Uterus (tissue), 4 donors: ENCODE measurements around the gene PCDHA3. TPM values are rescaled to one million over a fixed set of nuclear protein-coding genes. Genes with fewer than 3 reads are reported as not detected.
A peak's percentile ranks its signal among the peaks of the same experiment; 100 is the strongest.
"Not testable (repeated sequence)": the region's sequence is repeated elsewhere in the genome, so short reads cannot be mapped to it uniquely, and the experiment has no call there.

Experiments used
- DNase-seq, 2 donors: peaks; one replicate each; pipeline ENCODE4 v3.0.0-alpha.2; 2019 to 2020
- H3K27ac ChIP-seq, 2 donors: fragments of 200-600 bp; sonication (generic); 1 replicate in 1 of 2; 2 replicates in 1 of 2; pipeline ENCODE4 v1.5.1; 2016 to 2018
- H3K27me3 ChIP-seq, 2 donors: fragments of 200-600 bp; sonication (generic); one replicate each; pipeline ENCODE4 v1.5.1; 2018 to 2019; ENCODE audit warnings: control low read depth in 1 of 2
- H3K36me3 ChIP-seq, 2 donors: fragments of 200-600 bp; sonication (generic); one replicate each; pipeline ENCODE4 v1.5.1; 2019; ENCODE audit warnings: control low read depth in 1 of 2
- H3K4me1 ChIP-seq, 2 donors: fragments of 200-600 bp; sonication (generic); one replicate each; pipeline ENCODE4 v1.5.1; 2018 to 2019; ENCODE audit warnings: control low read depth in 1 of 2
- H3K4me3 ChIP-seq, 2 donors: fragments of 200-600 bp; sonication (generic); 1 replicate in 1 of 2; 2 replicates in 1 of 2; pipeline ENCODE4 v1.5.1; 2018 to 2019; ENCODE audit warnings: mild to moderate bottlenecking in 1 of 2
- H3K9me3 ChIP-seq, 2 donors: fragments of 200-600 bp; sonication (generic); one replicate each; pipeline ENCODE4 v1.5.1; 2019; ENCODE audit warnings: control low read depth in 1 of 2
- POLR2A ChIP-seq, 2 donors: fragments of 450-650 bp; IDR thresholded peaks; one replicate each; pipeline ENCODE4 v1.6.1; 2016; ENCODE audit warnings: antibody characterized with exemption in 2 of 2, mild to moderate bottlenecking in 1 of 2, moderate library complexity in 1 of 2
- intact Hi-C: fragments of 100-400 bp; cut with DNase I; formaldehyde crosslinking; loops from one replicate; pipeline ENCODE4 v1.15.1; 2023; ENCODE audit warnings: low total_unique reads
- total RNA-seq, 4 donors: library from RNA; depleted of rRNA in 3 of 4; stranded (reverse); fragments of >200 nt in 3 of 4; gene quantifications; one replicate each; pipeline versions ENCODE4 v1.1.0 to v1.2.4, GENCODE V29; 2014 to 2023
- TF ChIP-seq, protein P1 (sequence below), 4 experiments: fragments of 200-600 bp in 2 of 4; fragments of 450-650 bp in 2 of 4; sonication (generic) in 2 of 4; IDR thresholded peaks; one replicate each; pipeline ENCODE4 v1.5.1; 2016 to 2019; ENCODE audit warnings: antibody characterized with exemption in 4 of 4, mild to moderate bottlenecking in 2 of 4, moderate library complexity in 1 of 4
- donor health status: DM: yes; HTN: yes; CAD: no.

PCDHA3 gene
- total RNA-seq, 4 donors from 2014 or later = 1.6 to 2.4 (median 1.8) TPM; not detected in 1

GRCh38 chr5:140795259-140795641, 5.6 kb upstream of the PCDHA3 start:
- intact Hi-C loops = no loop called here
- no peak for TF ChIP-seq POLR2A (IDR thresholded peaks at IDR 0.05)
- TF ChIP-seq, protein P1, sequence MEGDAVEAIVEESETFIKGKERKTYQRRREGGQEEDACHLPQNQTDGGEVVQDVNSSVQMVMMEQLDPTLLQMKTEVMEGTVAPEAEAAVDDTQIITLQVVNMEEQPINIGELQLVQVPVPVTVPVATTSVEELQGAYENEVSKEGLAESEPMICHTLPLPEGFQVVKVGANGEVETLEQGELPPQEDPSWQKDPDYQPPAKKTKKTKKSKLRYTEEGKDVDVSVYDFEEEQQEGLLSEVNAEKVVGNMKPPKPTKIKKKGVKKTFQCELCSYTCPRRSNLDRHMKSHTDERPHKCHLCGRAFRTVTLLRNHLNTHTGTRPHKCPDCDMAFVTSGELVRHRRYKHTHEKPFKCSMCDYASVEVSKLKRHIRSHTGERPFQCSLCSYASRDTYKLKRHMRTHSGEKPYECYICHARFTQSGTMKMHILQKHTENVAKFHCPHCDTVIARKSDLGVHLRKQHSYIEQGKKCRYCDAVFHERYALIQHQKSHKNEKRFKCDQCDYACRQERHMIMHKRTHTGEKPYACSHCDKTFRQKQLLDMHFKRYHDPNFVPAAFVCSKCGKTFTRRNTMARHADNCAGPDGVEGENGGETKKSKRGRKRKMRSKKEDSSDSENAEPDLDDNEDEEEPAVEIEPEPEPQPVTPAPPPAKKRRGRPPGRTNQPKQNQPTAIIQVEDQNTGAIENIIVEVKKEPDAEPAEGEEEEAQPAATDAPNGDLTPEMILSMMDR (IDR thresholded peaks at IDR 0.05) = peak in 1 of 4 experiments; percentile 4
- H3K36me3 ChIP-seq = no peaks in the 10 kb centered on the region
- peak overlapping the region in 1 of 2 donors; percentile 23 for H3K4me3 ChIP-seq
- H3K4me1 ChIP-seq = no peaks in the 10 kb centered on the region
- H3K9me3 ChIP-seq = peaks cover 0 to 7% of the 10 kb centered on the region in 2 donors
- H3K27ac ChIP-seq = no peak overlapping the region
- no peak for DNase-seq
- no peaks in the 10 kb centered on the region for H3K27me3 ChIP-seq

DNA sequence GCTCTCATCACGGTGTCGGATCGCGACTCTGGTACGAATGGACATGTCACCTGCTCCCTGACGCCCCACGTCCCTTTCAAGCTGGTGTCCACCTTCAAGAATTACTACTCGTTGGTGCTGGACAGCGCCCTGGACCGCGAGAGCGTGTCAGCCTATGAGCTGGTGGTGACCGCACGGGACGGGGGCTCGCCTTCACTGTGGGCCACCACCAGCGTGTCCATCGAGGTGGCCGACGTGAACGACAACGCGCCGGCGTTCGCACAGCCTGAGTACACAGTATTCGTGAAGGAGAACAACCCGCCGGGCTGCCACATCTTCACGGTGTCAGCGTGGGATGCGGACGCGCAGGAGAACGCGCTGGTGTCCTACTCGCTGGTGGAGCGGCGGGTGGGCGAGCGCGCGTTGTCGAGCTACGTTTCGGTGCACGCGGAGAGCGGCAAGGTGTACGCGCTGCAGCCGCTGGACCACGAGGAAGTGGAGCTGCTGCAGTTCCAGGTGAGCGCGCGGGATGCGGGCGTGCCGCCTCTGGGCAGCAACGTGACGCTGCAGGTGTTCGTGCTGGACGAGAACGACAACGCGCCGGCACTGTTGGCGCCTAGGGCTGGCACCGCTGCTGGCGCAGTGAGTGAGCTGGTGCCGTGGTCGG, 4.7 kb upstream of the PCDHA3 start:
- H3K36me3 ChIP-seq, DNase-seq, H3K27ac ChIP-seq, H3K4me3 ChIP-seq, H3K27me3 ChIP-seq, H3K4me1 ChIP-seq, H3K9me3 ChIP-seq, intact Hi-C loops: not testable (repeated sequence)

GRCh38 chr5:140796718-140797095, 4.2 kb upstream of the PCDHA3 start:
- TF ChIP-seq, protein P1 (IDR thresholded peaks at IDR 0.05) = no peak
- TF ChIP-seq POLR2A (IDR thresholded peaks at IDR 0.05) = no peak

GRCh38 chr5:140801494-140801841, 611 bp downstream of the PCDHA3 start:
- no peaks in the 10 kb centered on the region for H3K27me3 ChIP-seq
- no peaks in the 10 kb centered on the region for H3K36me3 ChIP-seq
- peak overlapping the region in 1 of 2 donors; percentile 59 for H3K27ac ChIP-seq
- TF ChIP-seq, protein P1 (IDR thresholded peaks at IDR 0.05) = peak in 2 of 4 experiments; percentile 8 to 27
- no peak for TF ChIP-seq POLR2A (IDR thresholded peaks at IDR 0.05)
- peak overlapping the region; percentile 2 to 29 for H3K4me3 ChIP-seq
- intact Hi-C loops = no loop called here
- H3K9me3 ChIP-seq = peaks cover 0 to 4% of the 10 kb centered on the region in 2 donors
- no peaks in the 10 kb centered on the region for H3K4me1 ChIP-seq
- no peak for DNase-seq

More at GRCh38 chr5:140796718-140797095, 4.2 kb upstream of the PCDHA3 start:
- Histone ChIP-seq H3K27ac (no peak overlapping the region), H3K4me1 (no peaks in the 10 kb centered on the region), H3K27me3 (no peaks in the 10 kb centered on the region), H3K4me3 (no peak overlapping the region), H3K36me3 (no peaks in the 10 kb centered on the region), H3K9me3 (peaks cover 0 to 7% of the 10 kb centered on the region in 2 donors)
- no peak for DNase-seq
- intact Hi-C loops = no loop called here

GRCh38 chr5:140802381-140802780, 1.5 kb downstream of the PCDHA3 start:
- H3K9me3 ChIP-seq, H3K4me1 ChIP-seq, H3K27ac ChIP-seq, DNase-seq, intact Hi-C loops, H3K27me3 ChIP-seq, H3K4me3 ChIP-seq, H3K36me3 ChIP-seq: not testable (repeated sequence)

GRCh38 chr5:140802781-140803271, 2.0 kb downstream of the PCDHA3 start:
- Histone ChIP-seq H3K36me3 (no peaks in the 10 kb centered on the region), H3K9me3 (no peaks in the 10 kb centered on the region), H3K4me3 (no peak overlapping the region), H3K27me3 (no peaks in the 10 kb centered on the region), H3K27ac (no peak overlapping the region), H3K4me1 (no peaks in the 10 kb centered on the region)
- no peak for TF ChIP-seq POLR2A (IDR thresholded peaks at IDR 0.05)
- TF ChIP-seq, protein P1 (IDR thresholded peaks at IDR 0.05) = no peak
- no peak for DNase-seq
- intact Hi-C loops = no loop called here
